Mesendoderm (in vitro differentiated cells): ENCODE results near the gene LMTK2.

Experiments used
- DNase-seq: peaks from one replicate; pipeline ENCODE4 v3.0.0; 2013
- H2AK5ac ChIP-seq: 2 replicates; pipeline ENCODE4 v1.6.1; 2013; ENCODE audit warnings: low read length, inconsistent platforms
- H2BK120ac ChIP-seq: 2 replicates; pipeline ENCODE4 v1.6.1; 2013; ENCODE audit warnings: low read depth, mild to moderate bottlenecking, low read length, moderate library complexity, mixed read lengths
- H2BK15ac ChIP-seq: replicated peaks from 2 replicates; pipeline ENCODE4 v1.6.1; 2013; ENCODE audit warnings: low read depth, mild to moderate bottlenecking, moderate library complexity
- H2BK5ac ChIP-seq: 2 replicates; pipeline ENCODE4 v1.6.1; 2013; ENCODE audit warnings: low read length, inconsistent platforms
- H3K18ac ChIP-seq: 2 replicates; pipeline ENCODE4 v1.6.1; 2013; ENCODE audit warnings: mild to moderate bottlenecking, low read length, mixed read lengths
- H3K23ac ChIP-seq: one replicate; pipeline ENCODE4 v1.6.1; 2013; ENCODE audit warnings: low read length
- H3K27ac ChIP-seq: 2 replicates; pipeline ENCODE4 v1.5.1; 2013; ENCODE audit warnings: low read depth, mild to moderate bottlenecking, inconsistent platforms, low read length, moderate library complexity
- H3K27me3 ChIP-seq: 2 replicates; pipeline ENCODE4 v1.6.1; 2013; ENCODE audit warnings: low read length, control low read depth, mild to moderate bottlenecking, inconsistent platforms; ENCODE audit not compliant: insufficient read depth, poor library complexity
- H3K36me3 ChIP-seq: 2 replicates; pipeline ENCODE4 v1.6.1; 2013; ENCODE audit warnings: low read length, inconsistent platforms; ENCODE audit not compliant: control insufficient read depth, insufficient read depth
- H3K4ac ChIP-seq: one replicate; pipeline ENCODE4 v1.6.1; 2013; ENCODE audit warnings: low read depth, mild to moderate bottlenecking, low read length, moderate library complexity
- H3K4me1 ChIP-seq: 2 replicates; pipeline ENCODE4 v1.6.1; 2013; ENCODE audit warnings: low read depth, low read length, inconsistent platforms; ENCODE audit not compliant: control insufficient read depth
- H3K4me2 ChIP-seq: 2 replicates; pipeline ENCODE4 v1.6.1; 2013; ENCODE audit warnings: low read length
- H3K4me3 ChIP-seq: 2 replicates; pipeline ENCODE4 v1.5.1; 2013; ENCODE audit warnings: mild to moderate bottlenecking, low read length
- H3K56ac ChIP-seq: one replicate; pipeline ENCODE4 v1.6.1; 2013; ENCODE audit warnings: low read length
- H3K79me1 ChIP-seq: 2 replicates; pipeline ENCODE4 v1.6.1; 2013; ENCODE audit warnings: low read length, inconsistent platforms
- H3K79me2 ChIP-seq: 2 replicates; pipeline ENCODE4 v1.6.1; 2013; ENCODE audit warnings: mild to moderate bottlenecking, low read length; ENCODE audit not compliant: control insufficient read depth, insufficient read depth
- H3K9ac ChIP-seq: 2 replicates; pipeline ENCODE4 v1.6.1; 2013; ENCODE audit warnings: low read length, inconsistent platforms
- H4K5ac ChIP-seq: one replicate; pipeline ENCODE4 v1.6.1; 2013; ENCODE audit warnings: low read length
- H4K8ac ChIP-seq: one replicate; pipeline ENCODE4 v1.6.1; 2013; ENCODE audit warnings: low read depth, mild to moderate bottlenecking, control low read depth, low read length, moderate library complexity
- WGBS: extraction: QIAGEN DNeasy Blood & Tissue Kit; methylation state at CpG from one replicate; pipeline ENCODE4 v1.1.7; 2013; ENCODE audit warnings: low lambda C conversion rate, missing lambda C conversion rate; ENCODE audit not compliant: insufficient coverage; ENCODE audit errors: extremely low coverage; 5-methylcytosine and 5-hydroxymethylcytosine counted together

LMTK2 gene

DNA sequence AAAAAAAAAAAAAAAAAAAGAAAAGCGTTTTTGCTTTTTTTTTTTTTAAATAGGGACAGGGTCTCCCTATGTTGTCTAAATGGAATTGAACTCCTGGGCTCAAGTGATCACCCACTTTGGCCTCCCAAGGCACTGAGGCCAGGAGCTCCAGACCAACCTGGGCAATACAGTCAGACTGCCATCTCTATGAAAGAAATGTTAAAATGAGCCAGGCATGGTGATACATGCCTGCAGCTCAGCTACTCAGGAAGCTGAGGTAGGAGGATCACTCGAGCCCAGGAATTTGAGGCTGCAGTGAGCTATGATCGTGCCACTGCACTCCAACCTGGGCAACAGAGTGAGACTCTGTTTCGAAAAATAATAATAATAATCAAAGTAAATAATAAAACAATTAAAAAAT is 16.5 kb upstream of the LMTK2 start:
- Histone ChIP-seq H3K36me3 (no peaks in the 10 kb centered on the region), H4K5ac (no peak overlapping the region), H4K8ac (no peak overlapping the region), H3K27me3 (no peaks in the 10 kb centered on the region), H3K4me1 (no peaks in the 10 kb centered on the region), H2BK120ac (no peak overlapping the region), H3K79me2 (no peaks in the 10 kb centered on the region), H3K4ac (no peak overlapping the region), H2BK5ac (no peak overlapping the region), H3K56ac (no peak overlapping the region), H3K27ac (no peak overlapping the region), H3K4me2 (no peak overlapping the region), H3K79me1 (no peaks in the 10 kb centered on the region), H2BK15ac (no peak overlapping the region), H3K4me3 (no peak overlapping the region), H3K9ac (no peak overlapping the region), H2AK5ac (no peak overlapping the region), H3K18ac (no peak overlapping the region), H3K23ac (no peak overlapping the region)
- no peak for DNase-seq
- WGBS = no CpG with 5 or more reads among the region's 4 CpGs

DNA sequence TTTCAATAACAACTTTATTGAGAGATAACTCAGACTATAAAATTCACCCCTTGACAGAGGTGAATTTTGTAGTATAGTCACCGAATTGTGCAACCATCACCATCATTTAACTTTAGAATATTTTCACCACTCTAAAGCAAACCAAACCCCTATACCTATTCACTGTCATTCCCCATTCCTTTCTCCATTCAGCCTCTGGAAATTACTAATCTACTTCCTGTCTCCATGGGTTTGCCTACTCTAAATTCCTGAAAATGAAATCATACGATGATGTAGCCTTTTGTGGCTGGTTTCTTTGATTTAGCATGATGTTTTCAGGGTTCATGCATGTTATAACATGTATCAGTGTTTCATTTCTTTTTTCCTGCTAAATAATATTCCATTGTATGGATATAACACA is 15.6 kb upstream of the LMTK2 start:
- DNase-seq = no peak
- no CpG with 5 or more reads among the region's 2 CpGs for WGBS
- H2BK120ac ChIP-seq = no peak overlapping the region
- no peaks in the 10 kb centered on the region for H3K79me1 ChIP-seq
- H3K4me1 ChIP-seq = no peaks in the 10 kb centered on the region
- H3K23ac ChIP-seq = no peak overlapping the region
- no peak overlapping the region for H3K4me3 ChIP-seq
- no peak overlapping the region for H3K4me2 ChIP-seq
- H4K5ac ChIP-seq = no peak overlapping the region
- no peak overlapping the region for H3K9ac ChIP-seq
- no peak overlapping the region for H2AK5ac ChIP-seq
- H4K8ac ChIP-seq = no peak overlapping the region
- H3K27ac ChIP-seq = no peak overlapping the region
- no peak overlapping the region for H3K18ac ChIP-seq
- no peak overlapping the region for H3K4ac ChIP-seq
- no peaks in the 10 kb centered on the region for H3K79me2 ChIP-seq
- no peak overlapping the region for H2BK15ac ChIP-seq
- H2BK5ac ChIP-seq = no peak overlapping the region
- no peaks in the 10 kb centered on the region for H3K27me3 ChIP-seq
- no peaks in the 10 kb centered on the region for H3K36me3 ChIP-seq
- no peak overlapping the region for H3K56ac ChIP-seq

DNA sequence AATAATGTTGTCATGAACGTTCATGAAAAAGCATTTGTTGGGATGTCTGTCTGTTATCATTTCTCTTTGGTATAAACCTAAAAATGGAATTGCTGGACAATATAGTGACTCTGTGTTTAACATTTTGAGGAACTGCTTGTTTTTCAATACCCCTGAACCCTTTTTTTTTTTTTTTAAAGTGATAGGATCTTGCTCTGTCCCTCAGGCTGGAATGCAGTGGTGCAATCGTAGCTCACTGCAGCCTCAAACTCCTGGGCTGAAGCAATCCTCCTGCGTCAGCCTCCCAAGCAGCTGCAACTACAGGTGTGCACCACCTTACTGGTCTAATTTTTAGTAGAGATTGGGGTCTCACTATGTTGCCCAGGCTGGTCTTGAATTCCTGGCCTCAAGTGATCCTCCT is 15.1 kb upstream of the LMTK2 start:
- H4K5ac ChIP-seq = no peak overlapping the region
- H3K18ac ChIP-seq = no peak overlapping the region
- DNase-seq = no peak

DNA sequence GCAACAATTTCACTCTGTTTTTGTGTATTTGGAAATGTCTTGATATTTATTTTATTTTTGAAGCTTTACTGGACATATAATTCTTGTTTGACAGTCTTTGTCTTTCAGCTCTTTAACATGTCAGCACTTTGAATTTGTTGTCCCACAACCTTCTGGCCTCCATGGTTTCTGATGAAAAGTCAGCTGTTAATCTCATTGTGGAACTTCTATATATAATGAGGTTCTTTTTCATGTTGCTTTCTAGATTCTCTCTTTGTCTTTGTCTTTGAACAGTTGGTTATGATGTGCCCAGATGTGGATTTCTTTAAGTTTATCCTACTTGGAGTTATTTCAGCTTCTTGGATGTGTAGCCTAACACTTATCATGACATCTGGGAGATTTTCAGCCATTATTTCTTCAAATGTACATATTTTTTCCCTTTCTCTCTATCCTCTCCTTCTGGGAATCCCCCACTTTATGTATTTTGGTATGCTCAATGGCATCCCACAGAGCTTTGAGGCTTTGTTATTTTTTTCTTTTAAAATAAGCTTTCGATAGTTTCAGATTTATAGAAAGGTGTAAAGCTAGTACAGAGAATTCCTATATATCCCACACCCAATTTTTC is 9.5 kb upstream of the LMTK2 start:
- no peak overlapping the region for H3K4me3 ChIP-seq
- no peak overlapping the region for H2BK120ac ChIP-seq
- H3K18ac ChIP-seq = no peak overlapping the region
- H3K4ac ChIP-seq = no peak overlapping the region
- no peaks in the 10 kb centered on the region for H3K79me1 ChIP-seq
- DNase-seq = no peak
- H2BK15ac ChIP-seq = no peak overlapping the region
- no peak overlapping the region for H2AK5ac ChIP-seq
- no CpG with 5 or more reads among the region's 1 CpG for WGBS
- no peak overlapping the region for H4K8ac ChIP-seq
- no peaks in the 10 kb centered on the region for H3K79me2 ChIP-seq
- no peaks in the 10 kb centered on the region for H3K36me3 ChIP-seq
- H3K56ac ChIP-seq = no peak overlapping the region
- no peak overlapping the region for H3K4me2 ChIP-seq
- H2BK5ac ChIP-seq = no peak overlapping the region
- H4K5ac ChIP-seq = no peak overlapping the region
- H3K4me1 ChIP-seq = no peaks in the 10 kb centered on the region
- no peak overlapping the region for H3K27ac ChIP-seq
- no peaks in the 10 kb centered on the region for H3K27me3 ChIP-seq
- H3K23ac ChIP-seq = no peak overlapping the region
- H3K9ac ChIP-seq = no peak overlapping the region

More for the DNA sequence above, 15.1 kb upstream of the LMTK2 start:
- no CpG with 5 or more reads among the region's 3 CpGs for WGBS
- H2BK120ac ChIP-seq = no peak overlapping the region
- H3K9ac ChIP-seq = no peak overlapping the region
- H3K4me2 ChIP-seq = no peak overlapping the region
- no peak overlapping the region for H3K4ac ChIP-seq
- no peaks in the 10 kb centered on the region for H3K27me3 ChIP-seq
- no peak overlapping the region for H2BK15ac ChIP-seq
- no peak overlapping the region for H2BK5ac ChIP-seq
- no peak overlapping the region for H3K4me3 ChIP-seq
- no peak overlapping the region for H3K27ac ChIP-seq
- no peaks in the 10 kb centered on the region for H3K4me1 ChIP-seq
- no peak overlapping the region for H3K23ac ChIP-seq
- no peaks in the 10 kb centered on the region for H3K79me2 ChIP-seq
- no peaks in the 10 kb centered on the region for H3K79me1 ChIP-seq
- no peaks in the 10 kb centered on the region for H3K36me3 ChIP-seq
- no peak overlapping the region for H4K8ac ChIP-seq
- H2AK5ac ChIP-seq = no peak overlapping the region
- no peak overlapping the region for H3K56ac ChIP-seq

DNA sequence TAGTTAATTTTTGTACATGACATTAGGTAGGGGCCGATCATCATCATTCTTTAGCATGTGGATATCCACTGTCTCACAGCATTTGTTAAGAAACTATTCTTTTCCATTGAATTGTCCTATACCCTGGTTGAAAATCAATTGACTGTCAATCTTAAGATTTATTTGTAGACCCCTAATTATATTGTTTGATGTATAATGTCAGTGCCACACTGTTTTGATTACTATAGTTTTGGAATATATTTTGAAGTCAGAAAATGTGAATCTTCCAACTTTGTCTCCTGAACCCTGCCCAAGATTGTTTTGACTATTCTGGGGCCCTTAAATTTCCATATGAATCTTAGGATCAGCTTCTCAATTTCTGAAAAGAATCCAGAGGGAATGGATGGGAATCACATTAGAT is 6.6 kb upstream of the LMTK2 start:
- Histone ChIP-seq H3K9ac (no peak overlapping the region), H2BK120ac (no peak overlapping the region), H3K4me2 (no peak overlapping the region), H2AK5ac (no peak overlapping the region), H3K79me2 (no peaks in the 10 kb centered on the region), H3K23ac (no peak overlapping the region), H3K36me3 (no peaks in the 10 kb centered on the region), H3K27ac (no peak overlapping the region), H3K18ac (no peak overlapping the region), H3K4me1 (no peaks in the 10 kb centered on the region), H2BK15ac (no peak overlapping the region), H4K5ac (no peak overlapping the region), H2BK5ac (no peak overlapping the region), H3K56ac (no peak overlapping the region), H4K8ac (no peak overlapping the region), H3K4me3 (no peak overlapping the region), H3K27me3 (no peaks in the 10 kb centered on the region), H3K79me1 (no peaks in the 10 kb centered on the region), H3K4ac (no peak overlapping the region)
- DNase-seq = no peak
- WGBS = no CpG with 5 or more reads among the region's 1 CpG

DNA sequence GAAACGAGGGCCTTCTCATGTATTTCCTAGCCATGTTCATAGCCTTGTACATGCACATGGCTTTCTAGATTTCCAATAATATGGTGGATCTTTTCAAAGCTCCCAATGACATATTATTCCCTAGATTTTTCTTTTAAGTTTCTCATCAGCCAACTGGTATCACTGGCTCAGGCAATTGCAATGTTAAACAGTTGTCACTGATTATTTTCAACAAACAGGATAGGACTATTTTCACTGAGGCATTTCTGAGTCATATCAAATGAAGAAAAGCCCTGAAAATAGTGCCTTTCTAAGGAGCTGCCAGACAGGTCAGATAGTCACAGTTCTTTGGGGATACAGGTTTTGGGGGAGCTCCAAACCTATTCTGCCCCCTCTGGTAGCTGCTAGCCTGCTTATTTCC is 4.5 kb upstream of the LMTK2 start:
- no peak overlapping the region for H2BK15ac ChIP-seq
- no peaks in the 10 kb centered on the region for H3K4me1 ChIP-seq
- H3K56ac ChIP-seq = no peak overlapping the region
- H2BK120ac ChIP-seq = no peak overlapping the region
- H4K8ac ChIP-seq = no peak overlapping the region
- no peaks in the 10 kb centered on the region for H3K79me1 ChIP-seq
- no peaks in the 10 kb centered on the region for H3K27me3 ChIP-seq
- H3K79me2 ChIP-seq = no peaks in the 10 kb centered on the region
- no peak overlapping the region for H3K27ac ChIP-seq
- H3K23ac ChIP-seq = no peak overlapping the region
- H3K36me3 ChIP-seq = no peaks in the 10 kb centered on the region
- no peak overlapping the region for H2AK5ac ChIP-seq
- no peak overlapping the region for H3K18ac ChIP-seq
- no peak overlapping the region for H2BK5ac ChIP-seq
- no peak overlapping the region for H3K9ac ChIP-seq
- no peak overlapping the region for H4K5ac ChIP-seq
- WGBS = no CpG with 5 or more reads among the region's 1 CpG
- DNase-seq = no peak
- H3K4me3 ChIP-seq = no peak overlapping the region
- H3K4ac ChIP-seq = no peak overlapping the region
- no peak overlapping the region for H3K4me2 ChIP-seq
